H1 (cell line): ENCODE data around the gene POLR2H.

Experiments used
- ATF3 ChIP-seq: IDR thresholded peaks from 2 replicates; pipeline ENCODE4 v1.6.1; 2011; ENCODE audit warnings: low read depth, mild to moderate bottlenecking, low read length; ENCODE audit not compliant: insufficient read depth
- BACH1 ChIP-seq: IDR thresholded peaks from 2 replicates; pipeline ENCODE4 v1.6.1; 2012; ENCODE audit warnings: low read length, improper control_type of control experiment
- CHD7 ChIP-seq: fragments of 300-600 bp; sonication (generic); IDR thresholded peaks from 2 replicates; pipeline ENCODE4 v1.7.1; 2012; ENCODE audit warnings: low read length, moderate library complexity, mild to moderate bottlenecking, inconsistent platforms; ENCODE audit not compliant: insufficient replicate concordance
- EZH2 ChIP-seq: fragments of 200-600 bp; sonication (generic); IDR thresholded peaks from 2 replicates; pipeline ENCODE4 v1.7.1; 2012; ENCODE audit warnings: low read depth, mild to moderate bottlenecking, moderate library complexity, low read length, inconsistent platforms; ENCODE audit not compliant: severe bottlenecking
- FOSL1 ChIP-seq: IDR thresholded peaks from 2 replicates; pipeline ENCODE4 v1.6.1; 2011; ENCODE audit warnings: mild to moderate bottlenecking, low read depth, low read length, moderate library complexity; ENCODE audit not compliant: insufficient read depth
- MAX ChIP-seq: IDR thresholded peaks from 2 replicates; pipeline ENCODE4 v1.6.1; 2012; ENCODE audit warnings: inconsistent platforms
- POLR2A ChIP-seq, 2 experiments: IDR thresholded peaks; 1 replicate in 1 of 2; 2 replicates in 1 of 2; pipeline ENCODE4 v1.6.1; 2011; ENCODE audit warnings: low read depth in 2 of 2, low read length in 2 of 2, mild to moderate bottlenecking in 2 of 2; ENCODE audit errors: control extremely low read depth in 1 of 2
- TBP ChIP-seq: IDR thresholded peaks from 2 replicates; pipeline ENCODE4 v1.6.1; 2011; ENCODE audit warnings: low read depth, low read length, improper control_type of control experiment
- YY1 ChIP-seq: IDR thresholded peaks from 2 replicates; pipeline ENCODE4 v1.6.1; 2011; ENCODE audit warnings: low read depth, mild to moderate bottlenecking, low read length
- TF ChIP-seq, protein P1 (sequence below), 3 experiments: IDR thresholded peaks; 1 replicate in 2 of 3; 2 replicates in 1 of 3; pipeline versions ENCODE4 v1.5.1 to v1.6.1; 2011; ENCODE audit warnings: low read length in 3 of 3, mild to moderate bottlenecking in 3 of 3, inconsistent platforms in 2 of 3, low read depth in 1 of 3, moderate library complexity in 1 of 3; ENCODE audit not compliant: insufficient read depth in 1 of 3; ENCODE audit errors: control extremely low read depth in 1 of 3

DNA sequence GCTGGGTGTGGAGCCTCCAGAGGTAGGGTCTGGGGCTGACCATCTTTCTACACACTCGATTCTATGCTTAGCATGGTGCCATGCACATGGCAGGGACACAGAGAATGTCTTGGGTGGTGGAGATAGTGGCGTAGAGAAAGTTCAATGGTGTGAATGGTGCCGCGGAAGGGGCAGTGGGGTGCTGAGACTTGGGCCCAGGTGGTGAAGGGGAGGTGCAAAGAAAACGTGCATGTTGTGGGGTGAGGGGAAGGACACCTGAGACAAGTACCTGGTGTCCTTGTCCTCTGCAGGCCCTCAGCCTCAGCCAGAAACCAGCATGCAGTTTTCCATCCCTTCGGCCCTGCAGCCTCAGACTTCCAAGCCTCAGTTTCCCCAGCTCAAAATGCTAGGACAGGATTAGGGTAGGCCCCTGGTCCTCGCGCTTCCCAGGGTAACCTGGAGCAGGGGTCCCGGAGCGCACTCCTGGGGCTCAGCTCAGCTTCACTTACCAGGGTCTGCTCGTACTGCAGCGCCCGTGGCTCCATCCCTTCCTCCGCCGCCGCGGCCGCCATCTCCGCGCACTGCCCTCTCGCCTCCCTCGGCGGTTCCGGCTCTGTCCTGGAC is 480 bp upstream of the POLR2H start:
- TF ChIP-seq, protein P1, sequence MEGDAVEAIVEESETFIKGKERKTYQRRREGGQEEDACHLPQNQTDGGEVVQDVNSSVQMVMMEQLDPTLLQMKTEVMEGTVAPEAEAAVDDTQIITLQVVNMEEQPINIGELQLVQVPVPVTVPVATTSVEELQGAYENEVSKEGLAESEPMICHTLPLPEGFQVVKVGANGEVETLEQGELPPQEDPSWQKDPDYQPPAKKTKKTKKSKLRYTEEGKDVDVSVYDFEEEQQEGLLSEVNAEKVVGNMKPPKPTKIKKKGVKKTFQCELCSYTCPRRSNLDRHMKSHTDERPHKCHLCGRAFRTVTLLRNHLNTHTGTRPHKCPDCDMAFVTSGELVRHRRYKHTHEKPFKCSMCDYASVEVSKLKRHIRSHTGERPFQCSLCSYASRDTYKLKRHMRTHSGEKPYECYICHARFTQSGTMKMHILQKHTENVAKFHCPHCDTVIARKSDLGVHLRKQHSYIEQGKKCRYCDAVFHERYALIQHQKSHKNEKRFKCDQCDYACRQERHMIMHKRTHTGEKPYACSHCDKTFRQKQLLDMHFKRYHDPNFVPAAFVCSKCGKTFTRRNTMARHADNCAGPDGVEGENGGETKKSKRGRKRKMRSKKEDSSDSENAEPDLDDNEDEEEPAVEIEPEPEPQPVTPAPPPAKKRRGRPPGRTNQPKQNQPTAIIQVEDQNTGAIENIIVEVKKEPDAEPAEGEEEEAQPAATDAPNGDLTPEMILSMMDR (IDR thresholded peaks at IDR 0.05; ENCODE audit: control extremely low read depth in 1 of 3, insufficient read depth in 1 of 3, low read depth in 1 of 3, low read length in 3 of 3), result no peak
- no peak for TF ChIP-seq MAX
- TF ChIP-seq FOSL1, result no peak
- TF ChIP-seq YY1, result peak; percentile 42; the same call in 1 of the 2 replicates
- no peak for TF ChIP-seq POLR2A (IDR thresholded peaks at IDR 0.05; ENCODE audit: control extremely low read depth in 1 of 2, low read depth in 2 of 2, low read length in 2 of 2)
- TF ChIP-seq TBP, result no peak
- no peak for TF ChIP-seq ATF3
- no peak for TF ChIP-seq CHD7
- no peak for TF ChIP-seq BACH1
- TF ChIP-seq EZH2, result no peak
